NB4 (cell line): ENCODE data around the gene FPR1.

Source experiments
- CTCF ChIP-seq: IDR thresholded peaks from one replicate; pipeline ENCODE4 v1.5.1; 2012; ENCODE audit warnings: low read depth, low read length
- MAX ChIP-seq: IDR thresholded peaks from 2 replicates; pipeline ENCODE4 v1.6.1; 2011; ENCODE audit warnings: low read depth, low read length
- POLR2A ChIP-seq: IDR thresholded peaks from 2 replicates; pipeline ENCODE4 v1.6.1; 2011; ENCODE audit warnings: mild to moderate bottlenecking; ENCODE audit not compliant: insufficient read length; ENCODE audit errors: extremely low read depth

- no peak for TF ChIP-seq POLR2A
- TF ChIP-seq CTCF = no peak
- TF ChIP-seq MAX = no peak
Observed at GRCh38 chr19:51714848-51715247, 36.8 kb downstream of the FPR1 start.
